Liver (tissue), 9 donors: ENCODE measurements around the gene CEP250. TPM values are rescaled to one million over a fixed set of nuclear protein-coding genes. Genes with fewer than 3 reads are reported as not detected.

Source experiments
- DNase-seq: peaks from one replicate; pipeline ENCODE4 v3.0.0-alpha.2; 2017; ENCODE audit warnings: low spot score
- H3K27ac ChIP-seq, 2 donors: one replicate each; pipeline ENCODE4 v1.7.0; 2013; ENCODE audit warnings: inconsistent platforms in 2 of 2, low read length in 2 of 2, control low read depth in 1 of 2, low read depth in 1 of 2, mild to moderate bottlenecking in 1 of 2
- H3K27me3 ChIP-seq, 4 donors: one replicate each; pipeline versions ENCODE4 v1.6.1 to v1.7.0; 2013; ENCODE audit warnings: low read length in 3 of 4, inconsistent platforms in 1 of 4, mild to moderate bottlenecking in 1 of 4, moderate library complexity in 1 of 4; ENCODE audit not compliant: control insufficient read depth in 4 of 4, insufficient read depth in 4 of 4
- H3K36me3 ChIP-seq, 4 donors: one replicate each; pipeline versions ENCODE4 v1.6.1 to v1.7.0; 2013; ENCODE audit warnings: low read length in 3 of 4, mild to moderate bottlenecking in 3 of 4, low read depth in 1 of 4, moderate library complexity in 1 of 4; ENCODE audit not compliant: control insufficient read depth in 4 of 4, insufficient read depth in 3 of 4
- H3K4me1 ChIP-seq, 4 donors: one replicate each; pipeline versions ENCODE4 v1.6.1 to v1.7.0; 2013; ENCODE audit warnings: low read length in 3 of 4, mild to moderate bottlenecking in 3 of 4, moderate library complexity in 1 of 4; ENCODE audit not compliant: control insufficient read depth in 4 of 4, insufficient read depth in 4 of 4
- H3K4me3 ChIP-seq, 3 donors: one replicate each; pipeline versions ENCODE4 v1.6.1 to v1.7.0; 2013; ENCODE audit warnings: low read length in 3 of 3, control low read depth in 1 of 3, low read depth in 1 of 3, mild to moderate bottlenecking in 1 of 3
- H3K9ac ChIP-seq, 2 donors: one replicate each; pipeline ENCODE4 v1.7.0; 2013; ENCODE audit warnings: low read length in 2 of 2, mild to moderate bottlenecking in 2 of 2, moderate library complexity in 2 of 2, control low read depth in 1 of 2, low read depth in 1 of 2
- H3K9me3 ChIP-seq, 4 donors: one replicate each; pipeline versions ENCODE4 v1.6.1 to v1.7.0; 2013; ENCODE audit warnings: low read length in 3 of 4; ENCODE audit not compliant: control insufficient read depth in 4 of 4
- CTCF ChIP-seq: fragments of 150-350 bp; IDR thresholded peaks from 2 replicates; pipeline ENCODE4 v1.5.1; 2017; ENCODE audit warnings: improper control_type of control experiment, low read depth, low read length; ENCODE audit not compliant: missing input control
- EGR1 ChIP-seq, 2 donors: IDR thresholded peaks; 2 replicates each; pipeline ENCODE4 v1.6.1; 2016 to 2018; ENCODE audit warnings: antibody characterized with exemption in 2 of 2, low read depth in 2 of 2
- FOXA1 ChIP-seq: IDR thresholded peaks from 2 replicates; pipeline ENCODE4 v1.6.1; 2016; ENCODE audit warnings: antibody characterized with exemption
- FOXA2 ChIP-seq: IDR thresholded peaks from 2 replicates; pipeline ENCODE4 v1.6.1; 2016; ENCODE audit warnings: antibody characterized with exemption
- HNF4A ChIP-seq, 2 donors: conservative IDR thresholded peaks; 2 replicates each; pipeline ENCODE4 v1.6.1; 2016; ENCODE audit warnings: antibody characterized with exemption in 2 of 2, mild to moderate bottlenecking in 2 of 2
- HNF4G ChIP-seq: IDR thresholded peaks from 2 replicates; pipeline ENCODE4 v1.6.1; 2016; ENCODE audit warnings: antibody characterized with exemption
- JUND ChIP-seq, 2 donors: IDR thresholded peaks; 2 replicates each; pipeline ENCODE4 v1.6.1; 2016; ENCODE audit warnings: antibody characterized with exemption in 2 of 2
- MAX ChIP-seq: IDR thresholded peaks from 2 replicates; pipeline ENCODE4 v1.6.1; 2016; ENCODE audit warnings: antibody characterized with exemption
- NR2F2 ChIP-seq: IDR thresholded peaks from 2 replicates; pipeline ENCODE4 v1.6.1; 2016; ENCODE audit warnings: antibody characterized with exemption
- RAD21 ChIP-seq, 2 donors: IDR thresholded peaks; 2 replicates each; pipeline ENCODE4 v1.6.1; 2016; ENCODE audit warnings: antibody characterized with exemption in 2 of 2, mild to moderate bottlenecking in 2 of 2
- SP1 ChIP-seq: IDR thresholded peaks from 2 replicates; pipeline ENCODE4 v1.6.1; 2018; ENCODE audit warnings: antibody characterized with exemption, mild to moderate bottlenecking
- TAF1 ChIP-seq: conservative IDR thresholded peaks from 2 replicates; pipeline ENCODE4 v1.6.1; 2016; ENCODE audit warnings: antibody characterized with exemption, mild to moderate bottlenecking
- YY1 ChIP-seq: IDR thresholded peaks from 2 replicates; pipeline ENCODE4 v1.6.1; 2016; ENCODE audit warnings: antibody characterized with exemption, mild to moderate bottlenecking
- ZBTB33 ChIP-seq: IDR thresholded peaks from 2 replicates; pipeline ENCODE4 v1.6.1; 2016; ENCODE audit warnings: antibody characterized with exemption
- WGBS: extraction: QIAGEN DNeasy Blood & Tissue Kit; methylation state at CpG from one replicate; pipeline ENCODE4 v1.1.7; 2013; 5-methylcytosine and 5-hydroxymethylcytosine counted together
- polyA plus RNA-seq, 2 donors: library from polyadenylated mRNA; stranded (reverse) in 1 of 2; unstranded in 1 of 2; fragments of 200-250 nt in 1 of 2; fragments of >200 nt in 1 of 2; fragmentation: Nextera tagmentation in 1 of 2; extraction: Ambion mirVana in 1 of 2; gene quantifications; one replicate each; pipeline versions ENCODE4 v1.2.1 to v1.2.3, GENCODE V29; 2013 to 2015
- total RNA-seq, 2 donors: library from RNA; depleted of rRNA; stranded (reverse); fragments of >200 nt; gene quantifications; one replicate each; pipeline ENCODE4 v1.2.3, GENCODE V29; 2014
- TF ChIP-seq, protein P1 (sequence below): IDR thresholded peaks from 2 replicates; pipeline ENCODE4 v1.6.1; 2016; ENCODE audit warnings: antibody characterized with exemption
- TF ChIP-seq, protein P2 (sequence below): IDR thresholded peaks from 2 replicates; pipeline ENCODE4 v1.6.1; 2016; ENCODE audit warnings: antibody characterized with exemption, mild to moderate bottlenecking
- donor health status: healthy.
- donor health status: healthy.
- donor health status: healthy.
- donor health status: healthy.
- donor health status: healthy.

The CEP250 gene
- total and polyA plus RNA-seq, 4 donors: 3.4 to 13.3 (median 8.3) TPM

- H3K9ac ChIP-seq: no peak overlapping the region
These were observed 23.6 kb upstream of the CEP250 start for GRCh38 chr20:35431621-35432429.

DNA sequence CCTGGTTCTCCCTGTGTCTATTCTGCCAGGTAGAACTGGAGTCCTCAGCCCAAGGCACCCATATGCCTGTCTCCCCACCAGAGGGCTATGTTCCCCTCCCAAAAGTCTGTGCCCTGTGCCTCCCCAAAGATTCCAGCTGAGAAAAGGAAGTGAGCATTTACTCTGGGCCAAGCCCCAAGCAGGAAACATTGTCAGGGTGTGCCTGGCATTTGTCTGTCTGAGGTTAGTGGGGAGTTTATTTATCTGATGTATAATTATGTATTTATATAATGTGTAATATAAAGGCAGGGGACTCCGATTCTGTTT, 23.0 kb upstream of the CEP250 start:
- DNase-seq: no peak
- H3K4me3 ChIP-seq: no peak overlapping the region
- no peaks in the 10 kb centered on the region for H3K36me3 ChIP-seq
- 82% methylated on average over 1 of the region's 1 CpG for WGBS
- H3K27me3 ChIP-seq: peaks cover 0 to 2% (median 0%) of the 10 kb centered on the region in 4 donors
- H3K4me1 ChIP-seq: no peaks in the 10 kb centered on the region
- TF ChIP-seq CTCF (no peak), RAD21 (IDR thresholded peaks at IDR 0.05) (no peak), JUND (IDR thresholded peaks at IDR 0.05) (no peak), FOXA1 (no peak), SP1 (no peak), YY1 (no peak), EGR1 (IDR thresholded peaks at IDR 0.05; ENCODE audit: low read depth in 2 of 2) (no peak)
- no peak overlapping the region for H3K9ac ChIP-seq
- H3K27ac ChIP-seq: no peak overlapping the region
- no peaks in the 10 kb centered on the region for H3K9me3 ChIP-seq

More at GRCh38 chr20:35431621-35432429, 23.6 kb upstream of the CEP250 start:
- Histone ChIP-seq H3K36me3 (no peaks in the 10 kb centered on the region), H3K27ac (no peak overlapping the region), H3K4me1 (no peaks in the 10 kb centered on the region), H3K4me3 (no peak overlapping the region), H3K9me3 (no peaks in the 10 kb centered on the region), H3K27me3 (peaks cover 0 to 2% (median 0%) of the 10 kb centered on the region in 4 donors)
- no peak for DNase-seq
- TF ChIP-seq HNF4G: no peak
- TF ChIP-seq MAX: no peak
- TF ChIP-seq EGR1 (IDR thresholded peaks at IDR 0.05; ENCODE audit: low read depth in 2 of 2): no peak
- TF ChIP-seq, protein P1, sequence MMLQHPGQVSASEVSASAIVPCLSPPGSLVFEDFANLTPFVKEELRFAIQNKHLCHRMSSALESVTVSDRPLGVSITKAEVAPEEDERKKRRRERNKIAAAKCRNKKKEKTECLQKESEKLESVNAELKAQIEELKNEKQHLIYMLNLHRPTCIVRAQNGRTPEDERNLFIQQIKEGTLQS: no peak
- TF ChIP-seq HNF4A (conservative IDR thresholded peaks at IDR 0.05): no peak
- no peak for TF ChIP-seq ZBTB33
- 81% methylated on average over 6 of the region's 6 CpGs for WGBS

DNA sequence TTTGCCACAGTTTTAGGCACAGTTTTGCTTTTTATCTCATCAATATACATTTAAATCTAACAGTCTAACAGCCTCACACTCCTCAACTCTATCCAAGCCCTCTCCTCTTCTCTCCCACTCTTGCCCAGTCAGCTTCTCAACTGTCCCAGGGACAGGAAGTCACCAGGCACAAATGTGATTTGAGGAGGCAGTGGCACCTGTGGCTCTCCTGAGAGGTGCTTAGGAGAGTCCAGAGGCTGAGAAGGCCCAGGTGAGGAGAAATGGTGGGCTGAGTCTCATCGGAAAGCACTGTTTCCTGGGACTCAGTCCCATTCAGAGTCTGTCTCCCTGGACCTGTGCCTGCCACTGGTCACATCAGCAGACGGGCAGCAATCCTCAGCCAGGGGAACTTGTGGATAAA, 22.1 kb upstream of the CEP250 start:
- no peak overlapping the region for H3K27ac ChIP-seq
- no peaks in the 10 kb centered on the region for H3K4me1 ChIP-seq
- DNase-seq: no peak
- no peaks in the 10 kb centered on the region for H3K36me3 ChIP-seq
- H3K9ac ChIP-seq: no peak overlapping the region
- peaks cover 0 to 2% (median 0%) of the 10 kb centered on the region in 4 donors for H3K27me3 ChIP-seq
- TF ChIP-seq MAX (no peak), NR2F2 (no peak), YY1 (no peak), HNF4G (no peak), TAF1 (no peak), CTCF (no peak), FOXA2 (no peak), RAD21 (IDR thresholded peaks at IDR 0.05) (no peak)
- TF ChIP-seq, protein P2, sequence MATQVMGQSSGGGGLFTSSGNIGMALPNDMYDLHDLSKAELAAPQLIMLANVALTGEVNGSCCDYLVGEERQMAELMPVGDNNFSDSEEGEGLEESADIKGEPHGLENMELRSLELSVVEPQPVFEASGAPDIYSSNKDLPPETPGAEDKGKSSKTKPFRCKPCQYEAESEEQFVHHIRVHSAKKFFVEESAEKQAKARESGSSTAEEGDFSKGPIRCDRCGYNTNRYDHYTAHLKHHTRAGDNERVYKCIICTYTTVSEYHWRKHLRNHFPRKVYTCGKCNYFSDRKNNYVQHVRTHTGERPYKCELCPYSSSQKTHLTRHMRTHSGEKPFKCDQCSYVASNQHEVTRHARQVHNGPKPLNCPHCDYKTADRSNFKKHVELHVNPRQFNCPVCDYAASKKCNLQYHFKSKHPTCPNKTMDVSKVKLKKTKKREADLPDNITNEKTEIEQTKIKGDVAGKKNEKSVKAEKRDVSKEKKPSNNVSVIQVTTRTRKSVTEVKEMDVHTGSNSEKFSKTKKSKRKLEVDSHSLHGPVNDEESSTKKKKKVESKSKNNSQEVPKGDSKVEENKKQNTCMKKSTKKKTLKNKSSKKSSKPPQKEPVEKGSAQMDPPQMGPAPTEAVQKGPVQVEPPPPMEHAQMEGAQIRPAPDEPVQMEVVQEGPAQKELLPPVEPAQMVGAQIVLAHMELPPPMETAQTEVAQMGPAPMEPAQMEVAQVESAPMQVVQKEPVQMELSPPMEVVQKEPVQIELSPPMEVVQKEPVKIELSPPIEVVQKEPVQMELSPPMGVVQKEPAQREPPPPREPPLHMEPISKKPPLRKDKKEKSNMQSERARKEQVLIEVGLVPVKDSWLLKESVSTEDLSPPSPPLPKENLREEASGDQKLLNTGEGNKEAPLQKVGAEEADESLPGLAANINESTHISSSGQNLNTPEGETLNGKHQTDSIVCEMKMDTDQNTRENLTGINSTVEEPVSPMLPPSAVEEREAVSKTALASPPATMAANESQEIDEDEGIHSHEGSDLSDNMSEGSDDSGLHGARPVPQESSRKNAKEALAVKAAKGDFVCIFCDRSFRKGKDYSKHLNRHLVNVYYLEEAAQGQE: no peak
- H3K9me3 ChIP-seq: no peaks in the 10 kb centered on the region
- H3K4me3 ChIP-seq: no peak overlapping the region
- WGBS: 86% methylated on average over 2 of the region's 2 CpGs
